Activated naive CD4-positive, alpha-beta T cell treated with Interleukin-2 at 50 U/mL for 16 hours (primary cell): ENCODE results near the gene CASKIN2.

Experiments used
- DNase-seq: peaks from one replicate; pipeline ENCODE4 v3.0.0-alpha.2; 2020

The CASKIN2 gene

GRCh38 chr17:75548813-75549212, 33.5 kb upstream of the CASKIN2 start:
- no peak for DNase-seq

DNA sequence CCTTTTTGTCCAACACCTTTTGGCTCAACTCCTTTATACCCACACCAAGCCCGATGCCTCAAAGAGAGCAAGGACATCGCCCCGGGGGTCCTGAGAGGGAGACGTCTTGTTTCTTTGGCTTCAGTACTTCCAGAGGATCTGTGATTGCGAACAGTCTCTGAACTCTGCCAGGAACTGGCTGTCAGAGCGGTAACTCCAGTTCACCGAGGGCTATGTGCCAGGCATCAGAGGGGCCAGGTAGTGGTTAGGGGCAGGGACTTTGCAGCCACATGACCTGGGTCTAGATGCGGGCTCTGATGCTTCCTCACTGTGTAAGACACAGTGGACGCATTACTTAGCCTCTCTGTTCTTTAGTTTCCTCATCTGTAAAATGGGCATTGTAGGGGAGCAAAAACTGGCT, 31.8 kb upstream of the CASKIN2 start:
- DNase-seq = no peak

GRCh38 chr17:75546181-75546580, 30.8 kb upstream of the CASKIN2 start:
- DNase-seq = no peak

GRCh38 chr17:75544250-75544649, 28.9 kb upstream of the CASKIN2 start:
- no peak for DNase-seq

- DNase-seq = no peak
Measured at GRCh38 chr17:75542728-75543336, 27.5 kb upstream of the CASKIN2 start.

GRCh38 chr17:75542229-75542628, 26.9 kb upstream of the CASKIN2 start:
- DNase-seq = no peak

DNA sequence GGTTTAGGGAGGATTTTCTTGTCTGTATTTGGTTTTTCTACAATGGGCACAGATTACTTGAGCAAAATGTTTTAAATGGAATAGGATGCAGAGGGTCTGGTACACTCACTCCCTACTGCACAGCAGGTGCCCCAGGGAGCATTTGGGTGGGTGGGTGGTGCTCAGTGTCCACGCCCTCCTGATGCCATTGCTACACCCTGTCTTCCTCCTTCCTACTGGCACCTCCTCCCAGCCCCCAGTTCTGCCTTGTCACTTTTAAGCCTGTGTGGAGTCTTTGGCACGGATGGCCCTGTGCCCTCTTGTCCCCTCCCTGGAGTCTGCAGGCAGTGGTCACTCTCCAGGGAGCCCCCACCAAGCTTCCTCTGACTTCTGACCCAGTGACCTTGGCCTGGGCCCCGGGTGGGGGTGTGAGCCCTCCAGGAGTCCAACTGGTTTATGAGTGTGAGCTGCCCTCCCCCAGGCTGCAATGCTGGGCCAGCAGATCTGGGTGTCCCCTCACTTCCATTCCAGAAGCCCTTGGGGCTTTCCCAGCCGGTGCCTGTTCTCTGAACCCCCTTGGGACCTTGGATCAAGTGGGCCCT, 25.7 kb upstream of the CASKIN2 start:
- no peak for DNase-seq

- DNase-seq = no peak
Measured at GRCh38 chr17:75539967-75540729, 24.8 kb upstream of the CASKIN2 start.

GRCh38 chr17:75536366-75536765, 21.0 kb upstream of the CASKIN2 start:
- no peak for DNase-seq

- DNase-seq = no peak
Measured at GRCh38 chr17:75535871-75536270, 20.5 kb upstream of the CASKIN2 start.

GRCh38 chr17:75535119-75535537, 19.8 kb upstream of the CASKIN2 start:
- DNase-seq = peak; percentile 64

DNA sequence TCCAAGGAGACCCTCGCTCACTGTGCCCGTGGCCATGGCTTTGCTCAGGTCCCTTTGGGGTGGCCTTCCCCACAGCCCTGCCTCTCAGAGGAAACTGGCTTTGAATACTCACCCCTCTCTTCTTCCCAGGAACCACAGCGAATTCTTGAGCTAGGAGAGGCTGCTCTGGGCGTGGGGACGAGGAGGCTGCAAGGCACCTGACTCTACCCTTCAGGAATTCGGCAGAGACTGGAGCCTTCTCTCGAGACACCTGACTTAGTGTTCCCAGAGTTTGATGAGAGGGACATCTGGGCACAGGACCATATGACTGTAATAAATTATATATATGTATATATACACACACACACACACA, 16.4 kb upstream of the CASKIN2 start:
- no peak for DNase-seq

GRCh38 chr17:75530837-75531720, 15.7 kb upstream of the CASKIN2 start:
- DNase-seq = no peak

- DNase-seq = no peak
Measured at GRCh38 chr17:75526555-75527270, 11.4 kb upstream of the CASKIN2 start.

GRCh38 chr17:75525806-75526554, 10.6 kb upstream of the CASKIN2 start:
- DNase-seq = no peak

DNA sequence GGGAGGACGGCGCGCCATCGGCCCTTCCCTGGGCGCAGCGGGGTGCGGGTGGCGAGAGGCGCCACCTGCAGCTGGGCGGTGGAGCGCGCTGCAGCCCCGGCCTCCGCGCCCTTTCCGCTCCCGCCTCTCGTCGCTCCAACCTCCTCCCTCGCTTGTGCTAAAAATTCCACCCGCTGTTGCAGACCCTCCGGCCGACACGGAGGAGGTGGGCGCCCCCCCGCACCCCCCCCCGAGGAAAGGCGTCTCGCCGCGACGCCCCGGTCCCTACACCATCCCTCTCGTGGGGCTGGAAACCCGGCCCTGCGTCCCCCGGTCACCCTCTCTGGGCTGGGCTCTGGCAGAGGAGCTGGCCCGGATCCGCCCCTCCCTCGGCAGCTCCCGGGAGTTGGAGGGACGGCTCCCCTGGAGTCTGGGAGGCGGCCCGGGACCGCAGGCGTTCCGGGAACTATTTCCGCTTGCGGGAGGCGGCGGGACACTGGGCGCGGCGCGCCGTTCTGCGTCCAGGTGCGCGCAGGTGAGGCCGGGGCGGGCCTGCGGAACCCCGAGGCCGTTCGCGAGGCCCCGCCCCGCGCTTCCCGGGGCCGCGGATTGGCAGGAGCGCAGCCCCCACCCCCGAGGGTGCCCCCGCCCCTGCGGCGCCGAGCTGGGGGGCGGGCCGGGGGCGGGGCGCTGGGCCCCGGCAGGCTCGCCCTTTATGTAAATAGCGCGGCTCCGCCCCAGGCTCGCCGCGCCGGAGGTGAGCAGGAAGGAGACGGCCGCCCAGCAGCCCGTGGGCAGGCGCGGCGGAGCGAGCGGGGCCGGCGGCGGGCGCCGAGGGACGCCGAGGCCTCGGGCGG, 9.9 kb upstream of the CASKIN2 start, which contains the start of gene LLGL2:
Gene LLGL2 (plus strand): TSS at position 728 of the 836 bp plus-strand sequence. CDS start 17,730 bp downstream, outside the sequence.
- peak; percentile 84 for DNase-seq

GRCh38 chr17:75524269-75524969, 9.1 kb upstream of the CASKIN2 start:
- DNase-seq = no peak

GRCh38 chr17:75523647-75524046, 8.3 kb upstream of the CASKIN2 start:
- no peak for DNase-seq

DNA sequence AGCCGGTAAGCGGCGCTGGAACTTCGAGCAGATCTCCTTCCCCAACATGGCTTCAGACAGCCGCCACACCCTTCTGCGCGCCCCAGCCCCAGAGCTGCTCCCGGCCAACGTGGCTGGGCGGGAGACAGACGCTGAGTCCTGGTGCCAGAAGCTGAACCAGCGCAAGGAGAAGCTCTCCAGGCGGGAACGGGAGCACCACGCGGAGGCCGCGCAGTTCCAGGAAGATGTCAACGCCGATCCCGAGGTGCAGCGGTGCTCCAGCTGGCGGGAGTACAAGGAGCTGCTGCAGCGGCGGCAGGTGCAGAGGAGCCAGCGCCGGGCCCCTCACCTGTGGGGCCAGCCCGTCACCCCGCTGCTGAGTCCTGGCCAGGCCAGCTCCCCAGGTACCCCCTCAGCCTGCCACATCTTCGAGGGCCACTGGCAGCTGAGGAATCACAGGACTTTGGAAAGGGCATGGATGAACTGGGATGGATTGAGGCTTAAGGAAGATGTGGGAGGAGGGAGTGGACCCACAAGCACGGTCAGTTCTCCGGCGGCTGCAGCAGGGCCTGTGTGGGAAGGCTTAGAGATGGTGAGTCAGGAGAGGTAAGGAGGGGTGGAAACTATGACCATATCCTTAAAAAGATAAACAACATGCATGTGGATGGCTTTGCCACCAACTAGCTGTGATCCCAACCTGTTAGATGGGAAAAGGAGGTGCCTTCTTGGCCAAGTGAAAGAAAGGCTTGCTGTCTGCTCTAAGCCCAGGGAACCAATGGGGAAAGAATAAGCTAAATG, 6.8 kb upstream of the CASKIN2 start:
- DNase-seq = no peak
